Breast epithelium (tissue), 4 donors: ENCODE data around the gene OR4F15. TPM values are rescaled to one million over a fixed set of nuclear protein-coding genes. Genes with fewer than 3 reads are reported as not detected.
"Not testable (repeated sequence)": the region's sequence is repeated elsewhere in the genome, so short reads cannot be mapped to it uniquely, and the experiment has no call there.

Experiments
- DNase-seq, 2 donors: peaks; one replicate each; pipeline ENCODE4 v3.0.0-alpha.2; 2019; ENCODE audit warnings: low spot score in 2 of 2
- H3K27ac ChIP-seq, 2 donors: fragments of 200-600 bp; sonication (generic) in 1 of 2; one replicate each; pipeline ENCODE4 v1.5.1; 2016 to 2019; ENCODE audit warnings: mild to moderate bottlenecking in 1 of 2
- H3K27me3 ChIP-seq, 2 donors: fragments of 200-600 bp; sonication (generic) in 1 of 2; one replicate each; pipeline versions ENCODE4 v1.5.1 to v1.6.0; 2017 to 2019; ENCODE audit warnings: control low read depth in 1 of 2, mild to moderate bottlenecking in 1 of 2
- H3K36me3 ChIP-seq: fragments of 200-600 bp; one replicate; pipeline ENCODE4 v1.5.1; 2019
- H3K4me1 ChIP-seq, 2 donors: fragments of 200-600 bp; sonication (generic); one replicate each; pipeline ENCODE4 v1.5.1; 2016 to 2019; ENCODE audit warnings: control low read depth in 1 of 2
- H3K4me3 ChIP-seq, 3 donors: fragments of 200-600 bp; sonication (generic); 1 replicate in 2 of 3; 2 replicates in 1 of 3; pipeline ENCODE4 v1.5.1; 2016 to 2019; ENCODE audit warnings: mild to moderate bottlenecking in 3 of 3, moderate library complexity in 2 of 3
- H3K9me3 ChIP-seq, 2 donors: fragments of 200-600 bp; sonication (generic) in 1 of 2; one replicate each; pipeline ENCODE4 v1.5.1; 2016 to 2019; ENCODE audit warnings: control low read depth in 1 of 2
- POLR2A ChIP-seq: fragments of 450-650 bp; IDR thresholded peaks from one replicate; pipeline ENCODE4 v1.6.1; 2016; ENCODE audit warnings: antibody characterized with exemption, mild to moderate bottlenecking, moderate library complexity
- POLR2AphosphoS5 ChIP-seq, 3 donors: sonication (generic); formaldehyde crosslinking; IDR thresholded peaks; one replicate each; pipeline ENCODE4 v1.6.1; 2017; ENCODE audit warnings: antibody characterized with exemption in 3 of 3
- intact Hi-C: fragments of 100-400 bp; cut with DNase I; formaldehyde crosslinking; loops from one replicate; pipeline ENCODE4 v1.15.1; 2023; ENCODE audit warnings: low total_unique reads
- total RNA-seq, 3 donors: library from RNA; depleted of rRNA; stranded (reverse); fragments of >200 nt; gene quantifications; one replicate each; pipeline ENCODE4 v1.1.0, GENCODE V29; 2016
- TF ChIP-seq, protein P1 (sequence below), 3 donors: fragments of 450-650 bp; IDR thresholded peaks; one replicate each; pipeline ENCODE4 v1.5.1; 2016 to 2017; ENCODE audit warnings: antibody characterized with exemption in 3 of 3, mild to moderate bottlenecking in 3 of 3, moderate library complexity in 3 of 3

OR4F15 gene
- total RNA-seq, 3 donors from 2014 or later = not detected

DNA sequence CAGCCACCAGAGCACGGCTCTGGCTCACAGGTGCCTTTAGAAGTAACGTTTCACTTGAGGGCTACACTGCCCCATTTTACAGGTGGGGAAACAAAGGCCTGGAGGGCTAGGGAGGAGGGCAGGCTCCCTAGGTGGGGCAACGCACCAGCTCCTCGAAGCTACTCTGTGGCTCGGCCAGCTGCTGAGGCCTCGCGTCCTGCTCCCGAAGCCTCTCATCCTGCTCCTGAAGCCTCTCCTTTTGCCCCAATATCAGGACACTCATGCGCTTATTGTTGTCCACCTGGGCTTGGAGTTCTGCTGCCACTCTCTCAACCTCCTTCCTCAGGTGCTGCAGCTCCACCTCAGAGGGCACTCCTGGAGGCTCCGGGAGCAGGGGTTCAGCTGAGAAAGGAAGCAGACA lies 36.9 kb upstream of the OR4F15 start:
- TF ChIP-seq POLR2A = no peak
- TF ChIP-seq, protein P1, sequence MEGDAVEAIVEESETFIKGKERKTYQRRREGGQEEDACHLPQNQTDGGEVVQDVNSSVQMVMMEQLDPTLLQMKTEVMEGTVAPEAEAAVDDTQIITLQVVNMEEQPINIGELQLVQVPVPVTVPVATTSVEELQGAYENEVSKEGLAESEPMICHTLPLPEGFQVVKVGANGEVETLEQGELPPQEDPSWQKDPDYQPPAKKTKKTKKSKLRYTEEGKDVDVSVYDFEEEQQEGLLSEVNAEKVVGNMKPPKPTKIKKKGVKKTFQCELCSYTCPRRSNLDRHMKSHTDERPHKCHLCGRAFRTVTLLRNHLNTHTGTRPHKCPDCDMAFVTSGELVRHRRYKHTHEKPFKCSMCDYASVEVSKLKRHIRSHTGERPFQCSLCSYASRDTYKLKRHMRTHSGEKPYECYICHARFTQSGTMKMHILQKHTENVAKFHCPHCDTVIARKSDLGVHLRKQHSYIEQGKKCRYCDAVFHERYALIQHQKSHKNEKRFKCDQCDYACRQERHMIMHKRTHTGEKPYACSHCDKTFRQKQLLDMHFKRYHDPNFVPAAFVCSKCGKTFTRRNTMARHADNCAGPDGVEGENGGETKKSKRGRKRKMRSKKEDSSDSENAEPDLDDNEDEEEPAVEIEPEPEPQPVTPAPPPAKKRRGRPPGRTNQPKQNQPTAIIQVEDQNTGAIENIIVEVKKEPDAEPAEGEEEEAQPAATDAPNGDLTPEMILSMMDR (IDR thresholded peaks at IDR 0.05) = no peak
- no peak for TF ChIP-seq POLR2AphosphoS5 (IDR thresholded peaks at IDR 0.05)
- intact Hi-C loops = no loop called here
- Histone ChIP-seq H3K36me3 (no peaks in the 10 kb centered on the region), H3K4me1 (no peaks in the 10 kb centered on the region), H3K27me3 (no peaks in the 10 kb centered on the region), H3K9me3 (no peaks in the 10 kb centered on the region), H3K27ac (no peak overlapping the region), H3K4me3 (no peak overlapping the region)
- no peak for DNase-seq

- H3K9me3 ChIP-seq, H3K27ac ChIP-seq, H3K36me3 ChIP-seq, H3K4me3 ChIP-seq, intact Hi-C loops, DNase-seq, H3K4me1 ChIP-seq, H3K27me3 ChIP-seq: not testable (repeated sequence)
Measured at GRCh38 chr15:101778576-101778975, 33.4 kb upstream of the OR4F15 start.

DNA sequence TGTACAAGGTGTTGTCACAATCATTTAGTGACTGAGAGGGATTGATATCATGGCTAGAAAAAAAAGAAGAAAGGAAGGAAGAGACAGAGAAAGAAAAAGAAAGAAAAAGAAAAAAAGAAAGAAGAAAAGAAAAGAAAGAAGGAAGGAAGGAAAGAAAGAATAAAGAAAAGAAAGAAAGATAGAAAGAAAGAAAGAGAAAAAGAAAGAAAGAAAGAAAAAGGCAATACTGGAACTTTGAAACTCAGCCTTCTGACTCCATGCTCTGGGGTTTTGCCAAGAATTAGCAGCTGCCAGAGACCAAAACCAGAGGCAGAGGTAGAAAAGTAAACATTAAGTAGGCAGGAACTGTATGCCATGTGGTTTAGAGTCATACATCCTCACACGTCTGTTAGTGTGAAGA lies 31.8 kb upstream of the OR4F15 start:
- H3K36me3 ChIP-seq, H3K27ac ChIP-seq, H3K4me3 ChIP-seq, intact Hi-C loops, H3K4me1 ChIP-seq, H3K27me3 ChIP-seq, H3K9me3 ChIP-seq, DNase-seq: not testable (repeated sequence)

DNA sequence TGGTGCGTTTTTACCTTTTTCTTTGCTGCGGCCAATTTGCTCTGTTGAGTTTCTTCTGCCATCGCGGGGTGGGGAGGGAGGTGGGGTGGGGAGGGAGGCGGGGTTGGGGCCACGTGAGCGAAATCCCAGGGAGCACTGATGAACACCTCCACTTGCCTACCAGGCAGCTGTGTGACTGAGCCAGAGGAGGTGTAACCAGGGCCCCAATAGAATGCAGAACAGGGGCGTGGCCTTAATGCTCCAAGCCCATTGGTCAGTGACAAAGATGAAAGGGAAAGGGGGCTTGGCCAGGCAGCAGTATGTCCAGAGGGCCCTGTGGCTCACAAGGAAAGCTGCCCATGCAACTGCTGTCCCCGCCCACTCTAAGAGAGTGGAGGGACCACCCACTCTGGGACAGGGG lies 30.1 kb upstream of the OR4F15 start:
- no peak for DNase-seq
- H3K27me3 ChIP-seq = no peaks in the 10 kb centered on the region
- H3K4me1 ChIP-seq = no peaks in the 10 kb centered on the region
- H3K9me3 ChIP-seq = no peaks in the 10 kb centered on the region
- no peak overlapping the region for H3K27ac ChIP-seq
- no peak overlapping the region for H3K4me3 ChIP-seq
- no peaks in the 10 kb centered on the region for H3K36me3 ChIP-seq
- no peak for TF ChIP-seq POLR2A
- no peak for TF ChIP-seq POLR2AphosphoS5 (IDR thresholded peaks at IDR 0.05)
- TF ChIP-seq, protein P1 (IDR thresholded peaks at IDR 0.05) = no peak
- intact Hi-C loops = no loop called here

- no peak overlapping the region for H3K4me3 ChIP-seq
- no peak overlapping the region for H3K27ac ChIP-seq
- no peaks in the 10 kb centered on the region for H3K4me1 ChIP-seq
- intact Hi-C loops = no loop called here
- no peaks in the 10 kb centered on the region for H3K27me3 ChIP-seq
- H3K9me3 ChIP-seq = no peaks in the 10 kb centered on the region
- DNase-seq = no peak
- no peak for TF ChIP-seq POLR2AphosphoS5 (IDR thresholded peaks at IDR 0.05)
- TF ChIP-seq, protein P1 (IDR thresholded peaks at IDR 0.05) = no peak
- TF ChIP-seq POLR2A = no peak
- H3K36me3 ChIP-seq = no peaks in the 10 kb centered on the region
Measured at GRCh38 chr15:101784644-101785043, 27.4 kb upstream of the OR4F15 start.

- intact Hi-C loops, H3K4me1 ChIP-seq, H3K27me3 ChIP-seq, H3K9me3 ChIP-seq, H3K36me3 ChIP-seq, DNase-seq, H3K27ac ChIP-seq, H3K4me3 ChIP-seq: not testable (repeated sequence)
Measured at GRCh38 chr15:101786422-101786821, 25.6 kb upstream of the OR4F15 start.

GRCh38 chr15:101788001-101788400 lies 24.0 kb upstream of the OR4F15 start:
- H3K9me3 ChIP-seq, H3K27ac ChIP-seq, intact Hi-C loops, H3K4me1 ChIP-seq, H3K4me3 ChIP-seq, DNase-seq, H3K27me3 ChIP-seq, H3K36me3 ChIP-seq: not testable (repeated sequence)

- H3K27me3 ChIP-seq, H3K4me3 ChIP-seq, DNase-seq, H3K36me3 ChIP-seq, H3K27ac ChIP-seq, H3K4me1 ChIP-seq, H3K9me3 ChIP-seq, intact Hi-C loops: not testable (repeated sequence)
Measured at GRCh38 chr15:101788503-101789269, 23.3 kb upstream of the OR4F15 start.

DNA sequence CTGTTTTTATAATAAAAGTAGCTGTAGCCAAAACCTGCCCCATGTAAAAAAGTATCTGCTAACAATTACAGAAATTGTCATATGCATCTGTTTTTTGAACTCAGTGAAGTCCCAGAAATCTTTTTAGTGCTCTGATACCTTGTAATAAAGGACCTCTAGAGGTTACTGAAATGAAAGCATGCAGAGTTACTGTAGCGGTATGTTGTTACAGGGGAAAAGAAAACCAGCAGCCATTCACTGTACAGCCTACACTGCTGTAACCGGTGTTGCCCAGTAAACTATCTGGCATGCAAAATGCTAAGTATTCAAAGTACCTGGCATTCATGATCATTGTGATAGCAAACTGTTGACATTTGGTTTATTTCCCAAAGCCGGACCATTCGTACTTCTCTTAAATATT lies 21.3 kb upstream of the OR4F15 start:
- H3K36me3 ChIP-seq, H3K4me3 ChIP-seq, H3K4me1 ChIP-seq, H3K9me3 ChIP-seq, H3K27ac ChIP-seq, intact Hi-C loops, DNase-seq, H3K27me3 ChIP-seq: not testable (repeated sequence)

DNA sequence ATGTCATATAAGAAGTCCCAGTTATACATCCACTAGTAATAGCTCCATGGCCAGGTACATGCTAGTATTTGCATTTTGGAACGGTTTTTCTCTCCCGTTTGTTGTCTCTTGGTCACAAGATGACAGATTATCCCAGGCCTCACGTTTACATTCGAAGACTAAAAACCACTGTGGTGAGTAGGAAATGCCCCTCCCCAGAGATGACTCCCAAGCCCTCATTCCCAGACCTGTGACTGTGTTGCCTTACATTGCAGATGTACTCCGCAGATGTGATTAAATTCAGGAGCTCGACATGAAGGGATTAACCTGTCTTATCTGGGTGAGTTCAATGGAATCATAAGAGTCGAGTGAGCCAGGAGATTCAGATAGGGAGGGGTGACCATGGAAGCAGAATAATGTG lies 18.0 kb upstream of the OR4F15 start:
- H3K27ac ChIP-seq, H3K4me3 ChIP-seq, intact Hi-C loops, H3K36me3 ChIP-seq, DNase-seq, H3K27me3 ChIP-seq, H3K9me3 ChIP-seq, H3K4me1 ChIP-seq: not testable (repeated sequence)
